ENCODE data around the gene RAB28.

RAB28 gene

GRCh38 chr4:13527981-13528820, 44.1 kb upstream of the RAB28 start (continued):
- no peak for TF ChIP-seq ZFP3 (CRISPR knock-in tag; IDR thresholded peaks at IDR 0.05)
- TF ChIP-seq BACH2 (CRISPR knock-in tag; IDR thresholded peaks at IDR 0.05; ENCODE audit: borderline replicate concordance): no peak
- no peak for TF ChIP-seq ZC3H10 (CRISPR knock-in tag; IDR thresholded peaks at IDR 0.05)
- TF ChIP-seq PPARA (CRISPR knock-in tag; IDR thresholded peaks at IDR 0.05; ENCODE audit: borderline replicate concordance): no peak
- TF ChIP-seq ZFP30 (CRISPR knock-in tag; IDR thresholded peaks at IDR 0.05): no peak
- TF ChIP-seq CREB5 (CRISPR knock-in tag; IDR thresholded peaks at IDR 0.05; ENCODE audit: low read depth): no peak

GRCh38 chr4:13527192-13527980, 43.2 kb upstream of the RAB28 start:
- TF ChIP-seq BACH2 (CRISPR knock-in tag; IDR thresholded peaks at IDR 0.05; ENCODE audit: borderline replicate concordance) (no peak), CREB5 (CRISPR knock-in tag; IDR thresholded peaks at IDR 0.05; ENCODE audit: low read depth) (no peak), ESRRG (CRISPR knock-in tag; IDR thresholded peaks at IDR 0.05) (no peak), GLIS3 (CRISPR knock-in tag; IDR thresholded peaks at IDR 0.05) (no peak)
- ATAC-seq: no peak

- ATAC-seq: no peak
- no peak for TF ChIP-seq TCF4 (CRISPR knock-in tag; IDR thresholded peaks at IDR 0.05; ENCODE audit: borderline replicate concordance)
- TF ChIP-seq ESRRG (CRISPR knock-in tag; IDR thresholded peaks at IDR 0.05): no peak
- TF ChIP-seq ZFP3 (CRISPR knock-in tag; IDR thresholded peaks at IDR 0.05): no peak
- TF ChIP-seq TSHZ2 (CRISPR knock-in tag; IDR thresholded peaks at IDR 0.05): no peak
- no peak for TF ChIP-seq RARB (CRISPR knock-in tag; IDR thresholded peaks at IDR 0.05)
- TF ChIP-seq ZNF8 (CRISPR knock-in tag; IDR thresholded peaks at IDR 0.05): no peak
- no peak for TF ChIP-seq ZFP30 (CRISPR knock-in tag; IDR thresholded peaks at IDR 0.05)
- no peak for TF ChIP-seq ZC3H10 (CRISPR knock-in tag; IDR thresholded peaks at IDR 0.05)
- TF ChIP-seq ARNTL (CRISPR knock-in tag; IDR thresholded peaks at IDR 0.05; ENCODE audit: borderline replicate concordance, low read depth): no peak
- TF ChIP-seq ISL1 (CRISPR knock-in tag; IDR thresholded peaks at IDR 0.05): no peak
- TF ChIP-seq PATZ1 (CRISPR knock-in tag; IDR thresholded peaks at IDR 0.05; ENCODE audit: borderline replicate concordance): no peak
- TF ChIP-seq SNAI2 (CRISPR knock-in tag; IDR thresholded peaks at IDR 0.05): no peak
- no peak for TF ChIP-seq POU6F1 (CRISPR knock-in tag; IDR thresholded peaks at IDR 0.05; ENCODE audit: borderline replicate concordance, low read depth)
- no peak for TF ChIP-seq TOX (CRISPR knock-in tag; IDR thresholded peaks at IDR 0.05; ENCODE audit: borderline replicate concordance)
- TF ChIP-seq CREB5 (CRISPR knock-in tag; IDR thresholded peaks at IDR 0.05; ENCODE audit: low read depth): no peak
- no peak for TF ChIP-seq ZNF70 (CRISPR knock-in tag; IDR thresholded peaks at IDR 0.05)
- no peak for TF ChIP-seq GLIS3 (CRISPR knock-in tag; IDR thresholded peaks at IDR 0.05)
- no peak for TF ChIP-seq ZNF565 (CRISPR knock-in tag; conservative IDR thresholded peaks at IDR 0.05; ENCODE audit: low read depth)
- no peak for TF ChIP-seq BACH2 (CRISPR knock-in tag; IDR thresholded peaks at IDR 0.05; ENCODE audit: borderline replicate concordance)
Measured at GRCh38 chr4:13526658-13527057, 42.5 kb upstream of the RAB28 start.
